ENCODE measurements around the gene RBPJ. TPM values are rescaled to one million over a fixed set of nuclear protein-coding genes. Genes with fewer than 3 reads are reported as not detected.

RBPJ gene
- total RNA-seq, 2 donors from 2014 or later = 32.7 to 37.9 TPM

GRCh38 chr4:26377328-26378311, 56.8 kb downstream of the RBPJ start:
- DNase-seq (no peak), ATAC-seq (no peak)
- Histone ChIP-seq H3K27me3 (no peaks in the 10 kb centered on the region), H3K27ac (no peak overlapping the region), H3K36me3 (replicated peaks in 1 of 2; ENCODE audit: insufficient read depth in 1 of 2, low read depth in 2 of 2) (no peaks in the 10 kb centered on the region), H3K4me3 (no peak overlapping the region), H3K4me1 (peaks cover 26% of the 10 kb centered on the region), H3K9me3 (no peaks in the 10 kb centered on the region)
- intact Hi-C loops (cut with DNase I) = no loop called here
- no peak for TF ChIP-seq CTCF (IDR thresholded peaks at IDR 0.05)
- no peak for TF ChIP-seq POLR2A (IDR thresholded peaks at IDR 0.05)
- WGBS, 2 donors = 81 to 82% methylated on average over 4 of the region's 4 CpGs

- Histone ChIP-seq H3K9me3 (no peaks in the 10 kb centered on the region), H3K36me3 (replicated peaks in 1 of 2; ENCODE audit: insufficient read depth in 1 of 2, low read depth in 2 of 2) (no peaks in the 10 kb centered on the region), H3K27ac (no peak overlapping the region), H3K4me1 (peaks cover 16% of the 10 kb centered on the region), H3K4me3 (no peak overlapping the region), H3K27me3 (no peaks in the 10 kb centered on the region)
- TF ChIP-seq POLR2A (IDR thresholded peaks at IDR 0.05) = no peak
- no peak for TF ChIP-seq CTCF (IDR thresholded peaks at IDR 0.05)
- ATAC-seq (no peak), DNase-seq (no peak)
- intact Hi-C loops (cut with DNase I) = no loop called here
- 86 to 90% methylated on average over 2 of the region's 2 CpGs for WGBS, 2 donors
Observed at GRCh38 chr4:26379837-26380236, 59.0 kb downstream of the RBPJ start.

GRCh38 chr4:26380740-26381139, 59.9 kb downstream of the RBPJ start:
- H3K4me1 ChIP-seq = peaks cover 16% of the 10 kb centered on the region

GRCh38 chr4:26384380-26385057, 63.7 kb downstream of the RBPJ start:
- H3K36me3 ChIP-seq (replicated peaks in 1 of 2; ENCODE audit: insufficient read depth in 1 of 2, low read depth in 2 of 2) = peaks cover 0 to 2% of the 10 kb centered on the region in 2 donors
- no peaks in the 10 kb centered on the region for H3K9me3 ChIP-seq
- no peak overlapping the region for H3K27ac ChIP-seq
- ATAC-seq = no peak
- peaks cover 16% of the 10 kb centered on the region for H3K4me1 ChIP-seq
- 85 to 88% methylated on average over 5 to 7 of the region's 7 CpGs for WGBS, 2 donors
- no peak for TF ChIP-seq POLR2A (IDR thresholded peaks at IDR 0.05)
- TF ChIP-seq CTCF (IDR thresholded peaks at IDR 0.05) = no peak
- intact Hi-C loops (cut with DNase I) = no loop called here
- H3K4me3 ChIP-seq = no peak overlapping the region
- H3K27me3 ChIP-seq = no peaks in the 10 kb centered on the region
- DNase-seq = no peak

More at GRCh38 chr4:26380740-26381139, 59.9 kb downstream of the RBPJ start:
- no peak for ATAC-seq
- TF ChIP-seq POLR2A (IDR thresholded peaks at IDR 0.05) = no peak
- TF ChIP-seq CTCF (IDR thresholded peaks at IDR 0.05) = no peak
- Histone ChIP-seq H3K9me3 (no peaks in the 10 kb centered on the region), H3K27me3 (no peaks in the 10 kb centered on the region), H3K4me3 (no peak overlapping the region), H3K36me3 (replicated peaks in 1 of 2; ENCODE audit: insufficient read depth in 1 of 2, low read depth in 2 of 2) (no peaks in the 10 kb centered on the region), H3K27ac (no peak overlapping the region)
- intact Hi-C loops (cut with DNase I) = no loop called here
- no peak for DNase-seq
- 66 to 72% methylated on average over 2 of the region's 2 CpGs for WGBS, 2 donors

Measured in body of pancreas (tissue), 4 donors.